Measurements from ENCODE around the gene DUSP22. TPM values are rescaled to one million over a fixed set of nuclear protein-coding genes. Genes with fewer than 3 reads are reported as not detected.

Gene DUSP22
- total RNA-seq, 2 donors from 2014 or later: 13.8 to 34.8 TPM

DNA sequence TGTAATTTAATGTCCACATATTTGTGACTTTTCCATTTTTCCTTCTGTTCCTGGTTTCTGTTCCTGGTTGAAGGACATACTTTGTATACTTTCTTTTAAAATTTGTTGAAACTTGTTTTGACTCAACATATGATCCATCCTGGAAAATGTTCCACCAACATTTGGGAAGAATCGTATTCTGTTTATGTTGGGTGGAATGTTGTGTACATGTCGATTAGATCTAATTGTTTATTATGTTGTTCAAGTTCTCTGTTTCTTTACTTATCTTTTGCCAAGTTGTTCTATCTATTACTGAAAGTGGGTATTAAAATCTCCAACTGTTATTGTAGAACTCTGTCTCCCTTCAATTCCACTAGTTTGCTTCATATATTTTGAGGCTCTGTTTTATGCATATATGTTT is 27.7 kb upstream of the DUSP22 start:
- H3K27me3 ChIP-seq: no peaks in the 10 kb centered on the region
- no peaks in the 10 kb centered on the region for H3K36me3 ChIP-seq (replicated peaks in 1 of 2; ENCODE audit: insufficient read depth in 1 of 2, low read depth in 2 of 2)
- 66 to 68% methylated on average over 2 of the region's 2 CpGs for WGBS, 2 donors
- intact Hi-C loops (cut with DNase I): no loop called here
- H3K9me3 ChIP-seq: no peaks in the 10 kb centered on the region
- TF ChIP-seq POLR2A (IDR thresholded peaks at IDR 0.05): no peak
- TF ChIP-seq, protein P1, sequence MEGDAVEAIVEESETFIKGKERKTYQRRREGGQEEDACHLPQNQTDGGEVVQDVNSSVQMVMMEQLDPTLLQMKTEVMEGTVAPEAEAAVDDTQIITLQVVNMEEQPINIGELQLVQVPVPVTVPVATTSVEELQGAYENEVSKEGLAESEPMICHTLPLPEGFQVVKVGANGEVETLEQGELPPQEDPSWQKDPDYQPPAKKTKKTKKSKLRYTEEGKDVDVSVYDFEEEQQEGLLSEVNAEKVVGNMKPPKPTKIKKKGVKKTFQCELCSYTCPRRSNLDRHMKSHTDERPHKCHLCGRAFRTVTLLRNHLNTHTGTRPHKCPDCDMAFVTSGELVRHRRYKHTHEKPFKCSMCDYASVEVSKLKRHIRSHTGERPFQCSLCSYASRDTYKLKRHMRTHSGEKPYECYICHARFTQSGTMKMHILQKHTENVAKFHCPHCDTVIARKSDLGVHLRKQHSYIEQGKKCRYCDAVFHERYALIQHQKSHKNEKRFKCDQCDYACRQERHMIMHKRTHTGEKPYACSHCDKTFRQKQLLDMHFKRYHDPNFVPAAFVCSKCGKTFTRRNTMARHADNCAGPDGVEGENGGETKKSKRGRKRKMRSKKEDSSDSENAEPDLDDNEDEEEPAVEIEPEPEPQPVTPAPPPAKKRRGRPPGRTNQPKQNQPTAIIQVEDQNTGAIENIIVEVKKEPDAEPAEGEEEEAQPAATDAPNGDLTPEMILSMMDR (IDR thresholded peaks at IDR 0.05): no peak
- ATAC-seq (no peak), DNase-seq (no peak)
- H3K4me3 ChIP-seq: no peak overlapping the region
- H3K27ac ChIP-seq: no peak overlapping the region
- H3K4me1 ChIP-seq: no peaks in the 10 kb centered on the region

DNA sequence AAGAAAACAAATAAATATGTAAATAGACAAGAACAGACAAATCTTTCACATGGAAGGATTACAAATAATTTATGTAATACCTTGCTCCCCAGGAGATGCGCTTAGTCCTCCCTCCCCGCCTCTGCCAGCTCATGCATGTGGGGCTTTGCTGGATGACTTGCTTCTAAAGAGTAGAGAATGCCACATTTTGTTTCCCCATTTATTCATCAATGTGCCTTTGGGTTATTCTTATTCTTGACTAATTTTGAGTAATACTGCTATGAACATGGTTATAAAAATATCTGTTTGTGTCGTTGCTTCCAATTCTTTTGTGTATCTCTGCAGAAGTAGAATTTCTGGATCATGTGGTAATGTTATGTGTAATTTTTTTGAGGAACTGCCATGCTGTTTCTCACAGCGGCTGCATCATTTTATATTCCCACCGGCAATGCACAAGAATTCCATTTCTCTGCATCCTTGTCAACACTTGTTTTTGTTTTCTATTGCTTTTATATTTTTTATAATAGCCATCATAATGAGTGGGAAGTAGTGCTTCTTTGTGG is 23.8 kb upstream of the DUSP22 start:
- H3K4me1 ChIP-seq: no peaks in the 10 kb centered on the region
- no peak for TF ChIP-seq POLR2A (IDR thresholded peaks at IDR 0.05)
- TF ChIP-seq, protein P1 (IDR thresholded peaks at IDR 0.05): no peak
- H3K4me3 ChIP-seq: no peak overlapping the region
- intact Hi-C loops (cut with DNase I): no loop called here
- H3K9me3 ChIP-seq: no peaks in the 10 kb centered on the region
- ATAC-seq (no peak), DNase-seq (no peak)
- WGBS, 2 donors: 75 to 80% methylated on average over 5 of the region's 5 CpGs
- H3K36me3 ChIP-seq (replicated peaks in 1 of 2; ENCODE audit: insufficient read depth in 1 of 2, low read depth in 2 of 2): no peaks in the 10 kb centered on the region
- H3K27me3 ChIP-seq: no peaks in the 10 kb centered on the region
- no peak overlapping the region for H3K27ac ChIP-seq

DNA sequence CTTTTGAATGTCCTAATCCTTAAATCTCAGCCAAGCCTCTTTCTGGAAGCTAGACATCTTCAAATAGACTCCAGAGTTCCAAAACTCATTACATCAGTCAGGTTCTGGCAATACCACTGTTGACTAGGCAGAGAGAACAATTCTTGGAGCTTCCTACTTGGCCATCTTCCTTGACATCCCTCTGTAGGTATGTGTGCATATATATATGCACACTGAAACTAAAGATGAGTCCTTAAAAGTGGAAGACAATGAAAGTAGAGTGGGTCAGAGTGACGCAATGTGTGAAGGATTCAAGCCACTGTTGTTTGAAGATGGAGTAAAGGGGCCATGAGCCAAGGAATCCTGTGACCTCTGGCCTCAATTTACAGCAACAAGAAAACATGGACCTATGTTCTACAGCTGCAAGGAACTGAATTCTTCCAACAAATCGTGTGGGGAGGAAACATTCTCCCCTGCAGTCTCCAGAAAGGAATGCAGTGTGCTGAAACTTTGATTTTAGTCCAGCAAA is 18.7 kb upstream of the DUSP22 start:
- no peaks in the 10 kb centered on the region for H3K9me3 ChIP-seq
- intact Hi-C loops (cut with DNase I): no loop called here
- no peak overlapping the region for H3K4me3 ChIP-seq
- TF ChIP-seq POLR2A (IDR thresholded peaks at IDR 0.05): no peak
- TF ChIP-seq, protein P1 (IDR thresholded peaks at IDR 0.05): no peak
- no peaks in the 10 kb centered on the region for H3K27me3 ChIP-seq
- H3K27ac ChIP-seq: no peak overlapping the region
- H3K36me3 ChIP-seq (replicated peaks in 1 of 2; ENCODE audit: insufficient read depth in 1 of 2, low read depth in 2 of 2): no peaks in the 10 kb centered on the region
- WGBS, 2 donors: 41 to 42% methylated on average over 2 of the region's 2 CpGs
- ATAC-seq (peak; percentile 30), DNase-seq (no peak)
- H3K4me1 ChIP-seq: no peaks in the 10 kb centered on the region

DNA sequence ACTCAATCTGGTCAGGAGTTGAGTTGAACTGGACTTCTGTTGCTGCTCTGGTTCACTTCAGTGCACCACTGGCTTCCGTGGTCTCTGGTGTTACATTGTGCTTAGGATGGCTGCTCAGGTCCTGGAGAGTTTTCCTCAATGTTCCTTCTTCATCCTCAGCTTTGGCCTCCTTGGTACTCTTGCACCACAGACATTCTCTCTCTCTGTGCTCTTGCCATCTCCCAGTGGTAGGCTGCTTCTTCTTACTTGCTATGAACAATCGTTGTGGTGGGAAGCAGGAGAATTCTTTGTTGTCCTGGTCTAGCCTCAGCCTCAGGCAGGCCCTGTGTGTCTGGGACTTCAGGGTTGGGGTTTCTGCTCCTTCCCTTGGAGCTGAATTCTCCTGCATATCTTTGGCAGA is 14.5 kb upstream of the DUSP22 start:
- Histone ChIP-seq H3K4me1 (no peaks in the 10 kb centered on the region), H3K4me3 (no peak overlapping the region), H3K27ac (no peak overlapping the region), H3K36me3 (replicated peaks in 1 of 2; ENCODE audit: insufficient read depth in 1 of 2, low read depth in 2 of 2) (no peaks in the 10 kb centered on the region), H3K27me3 (no peaks in the 10 kb centered on the region), H3K9me3 (no peaks in the 10 kb centered on the region)
- TF ChIP-seq POLR2A (IDR thresholded peaks at IDR 0.05): no peak
- TF ChIP-seq, protein P1 (IDR thresholded peaks at IDR 0.05): no peak
- DNase-seq (no peak), ATAC-seq (no peak)
- intact Hi-C loops (cut with DNase I): no loop called here
- 77% methylated on average over 2 of the region's 2 CpGs for WGBS, 2 donors

DNA sequence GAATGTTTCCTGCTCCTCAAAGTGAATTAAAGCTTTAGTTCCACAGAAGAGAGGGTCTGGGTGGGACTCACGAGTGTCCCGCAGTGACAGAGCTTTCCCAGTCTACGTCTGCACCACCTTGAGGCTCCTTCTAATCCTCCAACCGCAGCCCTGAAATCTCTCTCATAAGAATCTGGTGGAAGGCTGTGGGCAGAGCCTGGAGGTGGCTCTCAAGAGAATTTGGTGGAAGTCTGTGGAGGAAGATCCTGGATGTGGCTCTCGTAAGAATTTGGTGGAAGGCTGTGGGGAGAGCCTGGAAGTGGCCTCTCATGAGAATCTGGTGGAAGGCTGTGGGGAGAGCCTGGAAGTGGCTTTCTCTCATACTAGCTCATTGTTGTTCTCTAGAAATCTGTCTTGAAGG is 13.8 kb upstream of the DUSP22 start:
- H3K4me3 ChIP-seq: no peak overlapping the region
- 64 to 78% methylated on average over 5 of the region's 5 CpGs for WGBS, 2 donors
- no peaks in the 10 kb centered on the region for H3K4me1 ChIP-seq
- TF ChIP-seq POLR2A (IDR thresholded peaks at IDR 0.05): no peak
- TF ChIP-seq, protein P1 (IDR thresholded peaks at IDR 0.05): no peak
- no peaks in the 10 kb centered on the region for H3K27me3 ChIP-seq
- H3K36me3 ChIP-seq (replicated peaks in 1 of 2; ENCODE audit: insufficient read depth in 1 of 2, low read depth in 2 of 2): no peaks in the 10 kb centered on the region
- intact Hi-C loops (cut with DNase I): no loop called here
- no peak for ATAC-seq
- H3K27ac ChIP-seq: no peak overlapping the region
- no peak for DNase-seq
- H3K9me3 ChIP-seq: no peaks in the 10 kb centered on the region
